HepG2 (cell line): ENCODE results near the gene SYNE3. TPM values are rescaled to one million over a fixed set of nuclear protein-coding genes. Genes with fewer than 3 reads are reported as not detected.

Experiments
- ATAC-seq: fragments of 200-7000 bp; cut with Tn5 transposase; 3 replicates; pipeline ENCODE4 v1.9.1; 2020; ENCODE audit warnings: mild to moderate bottlenecking, moderate library complexity
- BruUV-seq: library from RNA; stranded (reverse); fragments of 400-500 nt; replicated peaks from 2 replicates; lab custom pipeline; 2021; lab: Mats Ljungman, UMichigan
- CTCF ChIA-PET: fragments of 300-600 bp; formaldehyde crosslinking; extraction: SDS; loops from one replicate; lab custom pipeline; 2021; ENCODE audit warnings: low total read pairs, inconsistent platforms, low intra/inter-chr PET ratio; lab: Yijun Ruan, JAX
- POLR2A ChIA-PET: fragments of 350-600 bp; sonication (Branson Sonifier 250); formaldehyde crosslinking; loops from one replicate; lab custom pipeline; 2020; ENCODE audit warnings: antibody characterized with exemption, inconsistent platforms; lab: Yijun Ruan, JAX
- DNase-seq: peaks from one replicate; pipeline ENCODE4 v3.0.0-alpha.2; 2015; ENCODE audit warnings: low spot score
- FAIRE-seq: peaks from 3 replicates; lab custom pipeline; 2011; peaks lifted over from hg19 to GRCh38; lab: Jason Lieb, UNC
- H2AFZ ChIP-seq: one replicate; pipeline ENCODE4 v1.6.1; 2011; ENCODE audit warnings: low read length, inconsistent platforms
- H3K27ac ChIP-seq: fragments of 300-600 bp; 3 replicates; pipeline ENCODE4 v1.8.0; 2011; ENCODE audit warnings: mixed run types, mild to moderate bottlenecking, mixed read lengths, low read length, inconsistent platforms; ENCODE audit not compliant: insufficient read depth; ENCODE audit errors: extremely low read length
- H3K27me3 ChIP-seq, 2 experiments: fragments of 200-600 bp in 1 of 2; 2 replicates in 1 of 2; 3 replicates in 1 of 2; pipeline versions ENCODE4 v1.6.0 to v1.8.0; 2011; ENCODE audit warnings: low read length in 2 of 2, mild to moderate bottlenecking in 2 of 2, moderate library complexity in 2 of 2, inconsistent platforms in 1 of 2; ENCODE audit not compliant: insufficient read depth in 2 of 2, control insufficient read depth in 1 of 2
- H3K36me3 ChIP-seq, 2 experiments: fragments of 200-600 bp in 1 of 2; replicated peaks in 1 of 2; 2 replicates in 1 of 2; 3 replicates in 1 of 2; pipeline versions ENCODE4 v1.5.1 to v1.8.0; 2011; ENCODE audit warnings: low read length in 2 of 2, inconsistent platforms in 1 of 2; ENCODE audit not compliant: insufficient read depth in 2 of 2, control insufficient read depth in 1 of 2
- H3K4me1 ChIP-seq: 2 replicates; pipeline ENCODE4 v1.5.1; 2012; ENCODE audit warnings: low read length, inconsistent platforms; ENCODE audit not compliant: insufficient read depth
- H3K4me2 ChIP-seq: 2 replicates; pipeline ENCODE4 v1.6.0; 2011; ENCODE audit warnings: low read depth, low read length, inconsistent platforms
- H3K4me3 ChIP-seq, 3 experiments: fragments of 200-600 bp in 1 of 3; sonication (generic), shearing (Covaris generic) in 1 of 3; replicated peaks in 1 of 3; 2 replicates each; pipeline ENCODE4 v1.5.1; 2011 to 2016; ENCODE audit warnings: low read length in 3 of 3, inconsistent platforms in 2 of 3, low read depth in 2 of 3, mild to moderate bottlenecking in 2 of 3, control low read depth in 1 of 3, mixed read lengths in 1 of 3; ENCODE audit not compliant: insufficient read depth in 1 of 3
- H3K79me2 ChIP-seq: one replicate; pipeline ENCODE4 v1.6.1; 2011; ENCODE audit warnings: low read length, inconsistent platforms; ENCODE audit not compliant: insufficient read depth
- H3K9ac ChIP-seq: 2 replicates; pipeline ENCODE4 v1.6.0; 2011; ENCODE audit warnings: mild to moderate bottlenecking, low read depth, low read length, inconsistent platforms; ENCODE audit not compliant: insufficient read depth
- H3K9me3 ChIP-seq: 2 replicates; pipeline ENCODE4 v1.5.1; 2012; ENCODE audit warnings: mild to moderate bottlenecking, low read length
- H4K20me1 ChIP-seq: 2 replicates; pipeline ENCODE4 v1.6.0; 2011; ENCODE audit warnings: inconsistent platforms, mild to moderate bottlenecking, low read length, moderate library complexity; ENCODE audit not compliant: insufficient read depth
- CREM ChIP-seq, 2 experiments: sonication (generic) in 1 of 2; formaldehyde crosslinking in 1 of 2; IDR thresholded peaks; 2 replicates each; pipeline versions ENCODE4 v1.4.0 to v1.6.1; 2016 to 2020; ENCODE audit warnings: antibody characterized with exemption in 1 of 2, mild to moderate bottlenecking in 1 of 2, missing genetic modification reagents in 1 of 2
- MIER2 ChIP-seq: IDR thresholded peaks from 2 replicates; pipeline ENCODE4 v1.6.1; 2016; ENCODE audit warnings: missing biosample characterization, missing genetic modification reagents
- ZNF234 ChIP-seq: sonication (generic); formaldehyde crosslinking; conservative IDR thresholded peaks from 2 replicates; pipeline ENCODE4 v1.5.1; 2020; ENCODE audit warnings: mild to moderate bottlenecking, missing genetic modification reagents
- WGBS: methylation state at CpG from one replicate; pipeline ENCODE4 v1.1.6; 2017; ENCODE audit warnings: low lambda C conversion rate; 5-methylcytosine and 5-hydroxymethylcytosine counted together
- in situ Hi-C: cut with HindIII; loops from 2 replicates; pipeline ENCODE4 v1.10.0; 2017; ENCODE audit warnings: low pct_unique_long_range_greater_than_20kb; ENCODE audit not compliant: extremely low pct_ligation_motif_present
- intact Hi-C: fragments of 100-400 bp; cut with micrococcal nuclease; formaldehyde crosslinking; loops from one replicate; pipeline ENCODE4 v1.10.0; 2022; ENCODE audit not compliant: unreplicated experiment
- polyA plus RNA-seq, 8 experiments: library from polyadenylated mRNA; depleted of rRNA in 3 of 8; stranded (reverse) in 7 of 8; unstranded in 1 of 8; fragments of >200 nt; fragmentation: Illumina TruSeq in 4 of 8; extraction: Trizol in 4 of 8; gene quantifications; 2 replicates each; pipeline versions ENCODE4 v1.2.1 to v1.2.3, GENCODE V29; 2011 to 2016; ENCODE audit warnings: low read depth in 4 of 8, missing spikeins in 1 of 8, mixed read lengths in 1 of 8; ENCODE audit not compliant: insufficient read depth in 1 of 8
- total RNA-seq, 5 experiments: library from RNA; depleted of rRNA; stranded (reverse); fragments of >200 nt; fragmentation: Illumina TruSeq; extraction: Trizol; gene quantifications; 2 replicates each; pipeline ENCODE4 v1.2.3, GENCODE V29; 2016; ENCODE audit warnings: low read depth in 1 of 5
- TF ChIP-seq, protein P1 (sequence below): sonication (generic); formaldehyde crosslinking; IDR thresholded peaks from 2 replicates; pipeline ENCODE4 v1.4.0; 2020; ENCODE audit warnings: missing genetic modification reagents, borderline replicate concordance
- TF ChIP-seq, protein P2 (sequence below): sonication (generic); formaldehyde crosslinking; IDR thresholded peaks from 2 replicates; pipeline ENCODE4 v1.5.1; 2020; ENCODE audit warnings: missing genetic modification reagents, mild to moderate bottlenecking, borderline replicate concordance
- TF ChIP-seq, protein P3 (sequence below): sonication (generic); formaldehyde crosslinking; IDR thresholded peaks from 2 replicates; pipeline ENCODE4 v1.4.0; 2020; ENCODE audit warnings: missing genetic modification reagents, borderline replicate concordance
- TF ChIP-seq, protein P4 (sequence below), 2 experiments: sonication (generic) in 1 of 2; formaldehyde crosslinking in 1 of 2; IDR thresholded peaks; 2 replicates each; pipeline versions ENCODE4 v1.4.0 to v1.6.1; 2018 to 2020; ENCODE audit warnings: missing genetic modification reagents in 2 of 2, borderline replicate concordance in 1 of 2, low read depth in 1 of 2, mild to moderate bottlenecking in 1 of 2, missing biosample characterization in 1 of 2

SYNE3 gene
- total and polyA plus RNA-seq, 2 of the 13 experiments (the other 11 are each of a cell fraction or from before 2014, with no cell fraction given), result 7.8 to 8.0 TPM

DNA sequence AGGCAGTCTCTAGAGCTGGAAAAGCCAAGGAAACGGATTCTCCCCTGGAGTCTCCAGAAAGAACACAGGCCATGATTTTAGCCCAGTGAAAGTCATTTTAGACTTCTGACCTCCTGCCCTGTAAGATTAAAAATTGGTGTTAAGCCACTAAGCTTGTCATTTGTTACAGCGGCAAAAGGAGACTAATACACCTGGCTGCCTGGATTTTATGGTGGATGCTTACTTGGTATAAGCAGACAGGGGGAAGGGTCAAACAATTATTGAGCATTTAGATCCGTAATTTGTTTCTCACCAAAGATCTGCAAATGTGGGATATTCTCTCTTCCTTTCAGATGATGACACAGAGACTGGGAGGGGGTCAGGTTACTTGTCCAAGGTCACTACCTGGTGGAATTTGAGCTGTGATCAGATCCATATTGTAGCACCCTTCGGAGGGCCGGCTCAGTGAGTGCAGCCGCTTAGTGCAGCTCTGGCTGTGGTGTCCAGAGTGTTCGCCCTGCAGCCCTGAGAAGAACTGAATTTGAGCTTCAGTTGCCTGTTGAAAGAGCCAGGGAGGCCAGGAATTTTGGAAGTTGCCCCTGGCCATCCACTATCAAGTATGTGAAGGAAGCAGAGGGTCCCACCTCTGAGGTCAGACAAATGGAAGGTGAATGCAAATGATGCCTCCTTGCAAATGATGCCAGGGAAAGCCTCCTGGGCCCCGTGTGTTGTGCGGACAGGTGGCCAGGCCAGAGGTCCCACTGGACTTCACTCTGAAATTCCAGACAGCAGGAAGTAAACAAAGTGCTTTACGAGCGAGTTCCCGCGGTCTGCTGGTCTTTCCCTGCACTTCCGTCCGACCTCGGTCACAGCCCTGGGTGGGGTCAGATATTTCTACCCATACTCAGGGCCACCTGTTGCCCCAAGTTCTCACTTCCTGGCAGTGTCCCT, 33.5 kb upstream of the SYNE3 start:
- no TSS peak for BruUV-seq
- Histone ChIP-seq H3K36me3 (peaks cover 3 to 8% of the 10 kb centered on the region in 2 experiments; a peak in 2 of 5 replicates), H3K4me2 (peak overlapping the region; percentile 84), H3K27me3 (no peaks in the 10 kb centered on the region), H3K4me1 (peaks cover 58% of the 10 kb centered on the region), H3K27ac (peak overlapping the region; percentile 90), H3K79me2 (peaks cover 20% of the 10 kb centered on the region), H3K9me3 (no peaks in the 10 kb centered on the region), H3K4me3 (peak overlapping the region in 2 of 3 experiments; percentile 24 to 56; a peak in 3 of 6 replicates), H2AFZ (no peak overlapping the region), H3K9ac (peak overlapping the region; percentile 56), H4K20me1 (no peaks in the 10 kb centered on the region; the same call in 1 of the 2 replicates)
- ChIA-PET POLR2A (interaction anchor here (0.6 to 7.1 kb wide), 10 partner anchors 9 to 951 kb away, joined by 3 to 183 read pairs (median 8); partner anchors contain the start of genes GLRX5 and SYNE3), CTCF (interaction anchor here (1.8 kb wide), 1 partner anchor 107 kb away, joined by 5 read pairs; no protein-coding TSS in a partner anchor)
- ATAC-seq (peak; percentile 71), FAIRE-seq (peak; percentile 67), DNase-seq (peak; percentile 83)
- 19% methylated on average over 14 of the region's 16 CpGs for WGBS
- intact Hi-C loops, result no loop called here
- in situ Hi-C loops, result no loop called here
- no peak for TF ChIP-seq ZNF234 (CRISPR knock-in tag)
- TF ChIP-seq MIER2, result no peak
- TF ChIP-seq, protein P1, sequence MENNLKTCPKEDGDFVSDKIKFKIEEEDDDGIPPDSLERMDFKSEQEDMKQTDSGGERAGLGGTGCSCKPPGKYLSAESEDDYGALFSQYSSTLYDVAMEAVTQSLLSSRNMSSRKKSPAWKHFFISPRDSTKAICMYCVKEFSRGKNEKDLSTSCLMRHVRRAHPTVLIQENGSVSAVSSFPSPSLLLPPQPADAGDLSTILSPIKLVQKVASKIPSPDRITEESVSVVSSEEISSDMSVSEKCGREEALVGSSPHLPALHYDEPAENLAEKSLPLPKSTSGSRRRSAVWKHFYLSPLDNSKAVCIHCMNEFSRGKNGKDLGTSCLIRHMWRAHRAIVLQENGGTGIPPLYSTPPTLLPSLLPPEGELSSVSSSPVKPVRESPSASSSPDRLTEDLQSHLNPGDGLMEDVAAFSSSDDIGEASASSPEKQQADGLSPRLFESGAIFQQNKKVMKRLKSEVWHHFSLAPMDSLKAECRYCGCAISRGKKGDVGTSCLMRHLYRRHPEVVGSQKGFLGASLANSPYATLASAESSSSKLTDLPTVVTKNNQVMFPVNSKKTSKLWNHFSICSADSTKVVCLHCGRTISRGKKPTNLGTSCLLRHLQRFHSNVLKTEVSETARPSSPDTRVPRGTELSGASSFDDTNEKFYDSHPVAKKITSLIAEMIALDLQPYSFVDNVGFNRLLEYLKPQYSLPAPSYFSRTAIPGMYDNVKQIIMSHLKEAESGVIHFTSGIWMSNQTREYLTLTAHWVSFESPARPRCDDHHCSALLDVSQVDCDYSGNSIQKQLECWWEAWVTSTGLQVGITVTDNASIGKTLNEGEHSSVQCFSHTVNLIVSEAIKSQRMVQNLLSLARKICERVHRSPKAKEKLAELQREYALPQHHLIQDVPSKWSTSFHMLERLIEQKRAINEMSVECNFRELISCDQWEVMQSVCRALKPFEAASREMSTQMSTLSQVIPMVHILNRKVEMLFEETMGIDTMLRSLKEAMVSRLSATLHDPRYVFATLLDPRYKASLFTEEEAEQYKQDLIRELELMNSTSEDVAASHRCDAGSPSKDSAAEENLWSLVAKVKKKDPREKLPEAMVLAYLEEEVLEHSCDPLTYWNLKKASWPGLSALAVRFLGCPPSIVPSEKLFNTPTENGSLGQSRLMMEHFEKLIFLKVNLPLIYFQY (CRISPR knock-in tag), result peak; percentile 35; the same call in 1 of the 2 replicates
- TF ChIP-seq CREM (IDR thresholded peaks at IDR 0.05), result peak; percentile 20
- no peak for TF ChIP-seq CREM (CRISPR knock-in tag; IDR thresholded peaks at IDR 0.05)
- TF ChIP-seq, protein P2, sequence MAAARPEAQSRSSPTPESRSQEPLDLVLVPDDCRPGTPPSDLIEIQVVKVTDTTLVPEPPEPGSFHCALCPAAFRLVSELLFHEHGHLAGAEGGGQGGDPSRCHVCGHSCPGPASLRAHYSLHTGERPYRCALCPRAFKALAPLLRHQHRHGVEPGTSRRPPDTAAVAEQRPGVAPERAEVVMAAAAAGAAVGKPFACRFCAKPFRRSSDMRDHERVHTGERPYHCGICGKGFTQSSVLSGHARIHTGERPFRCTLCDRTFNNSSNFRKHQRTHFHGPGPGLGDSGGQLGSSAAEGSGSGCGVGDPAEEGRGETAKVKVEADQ (CRISPR knock-in tag), result 0 out of 2 replicates have a peak, but pooled peaks have one; percentile 36
- TF ChIP-seq, protein P3, sequence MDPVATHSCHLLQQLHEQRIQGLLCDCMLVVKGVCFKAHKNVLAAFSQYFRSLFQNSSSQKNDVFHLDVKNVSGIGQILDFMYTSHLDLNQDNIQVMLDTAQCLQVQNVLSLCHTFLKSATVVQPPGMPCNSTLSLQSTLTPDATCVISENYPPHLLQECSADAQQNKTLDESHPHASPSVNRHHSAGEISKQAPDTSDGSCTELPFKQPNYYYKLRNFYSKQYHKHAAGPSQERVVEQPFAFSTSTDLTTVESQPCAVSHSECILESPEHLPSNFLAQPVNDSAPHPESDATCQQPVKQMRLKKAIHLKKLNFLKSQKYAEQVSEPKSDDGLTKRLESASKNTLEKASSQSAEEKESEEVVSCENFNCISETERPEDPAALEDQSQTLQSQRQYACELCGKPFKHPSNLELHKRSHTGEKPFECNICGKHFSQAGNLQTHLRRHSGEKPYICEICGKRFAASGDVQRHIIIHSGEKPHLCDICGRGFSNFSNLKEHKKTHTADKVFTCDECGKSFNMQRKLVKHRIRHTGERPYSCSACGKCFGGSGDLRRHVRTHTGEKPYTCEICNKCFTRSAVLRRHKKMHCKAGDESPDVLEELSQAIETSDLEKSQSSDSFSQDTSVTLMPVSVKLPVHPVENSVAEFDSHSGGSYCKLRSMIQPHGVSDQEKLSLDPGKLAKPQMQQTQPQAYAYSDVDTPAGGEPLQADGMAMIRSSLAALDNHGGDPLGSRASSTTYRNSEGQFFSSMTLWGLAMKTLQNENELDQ (CRISPR knock-in tag), result no peak
- TF ChIP-seq, protein P4, sequence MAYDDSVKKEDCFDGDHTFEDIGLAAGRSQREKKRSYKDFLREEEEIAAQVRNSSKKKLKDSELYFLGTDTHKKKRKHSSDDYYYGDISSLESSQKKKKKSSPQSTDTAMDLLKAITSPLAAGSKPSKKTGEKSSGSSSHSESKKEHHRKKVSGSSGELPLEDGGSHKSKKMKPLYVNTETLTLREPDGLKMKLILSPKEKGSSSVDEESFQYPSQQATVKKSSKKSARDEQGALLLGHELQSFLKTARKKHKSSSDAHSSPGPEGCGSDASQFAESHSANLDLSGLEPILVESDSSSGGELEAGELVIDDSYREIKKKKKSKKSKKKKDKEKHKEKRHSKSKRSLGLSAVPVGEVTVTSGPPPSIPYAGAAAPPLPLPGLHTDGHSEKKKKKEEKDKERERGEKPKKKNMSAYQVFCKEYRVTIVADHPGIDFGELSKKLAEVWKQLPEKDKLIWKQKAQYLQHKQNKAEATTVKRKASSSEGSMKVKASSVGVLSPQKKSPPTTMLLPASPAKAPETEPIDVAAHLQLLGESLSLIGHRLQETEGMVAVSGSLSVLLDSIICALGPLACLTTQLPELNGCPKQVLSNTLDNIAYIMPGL (CRISPR knock-in tag; IDR thresholded peaks at IDR 0.05; ENCODE audit: borderline replicate concordance in 1 of 2, low read depth in 1 of 2), result peak in 1 of 2 experiments; percentile 47; a peak in 2 of 4 replicates
